HEK293 (cell line): ENCODE measurements around the gene KRT20.
A peak's percentile ranks its signal among the peaks of the same experiment; 100 is the strongest.

Source experiments
- CTCF ChIA-PET: fragments of 350-600 bp; formaldehyde crosslinking; extraction: SDS; loops from one replicate; lab custom pipeline; 2021; ENCODE audit warnings: antibody characterized with exemption; lab: Yijun Ruan, JAX
- POLR2A ChIA-PET: fragments of 300-600 bp; formaldehyde crosslinking; extraction: SDS; loops from one replicate; lab custom pipeline; 2020; ENCODE audit warnings: antibody characterized with exemption, inconsistent platforms; lab: Yijun Ruan, JAX
- H3K27ac ChIP-seq: fragments of 200-500 bp; sonication (Bioruptor generic); 2 replicates; pipeline ENCODE4 v1.5.1; 2014; ENCODE audit warnings: low read depth, low read length, control low read depth, inconsistent platforms; ENCODE audit errors: extremely low read depth
- H3K36me3 ChIP-seq, 2 experiments: fragments of 200-500 bp in 1 of 2; sonication (Bioruptor generic) in 1 of 2; 1 replicate in 1 of 2; 2 replicates in 1 of 2; pipeline ENCODE4 v1.5.1; 2014 to 2017; ENCODE audit warnings: inconsistent platforms in 2 of 2, low read length in 2 of 2; ENCODE audit not compliant: control insufficient read depth in 2 of 2, insufficient read depth in 1 of 2
- H3K4me1 ChIP-seq: fragments of 200-500 bp; sonication (Bioruptor generic); 2 replicates; pipeline ENCODE4 v1.5.1; 2014; ENCODE audit warnings: mild to moderate bottlenecking, low read length, inconsistent platforms; ENCODE audit not compliant: control insufficient read depth, insufficient read depth
- H3K4me3 ChIP-seq: 2 replicates; pipeline ENCODE4 v1.5.1; 2011; ENCODE audit warnings: low read depth, mild to moderate bottlenecking, control low read depth, low read length, moderate library complexity
- H3K9me3 ChIP-seq: fragments of 200-500 bp; sonication (Bioruptor generic); 2 replicates; pipeline ENCODE4 v1.5.1; 2014; ENCODE audit warnings: low read depth, low read length, inconsistent platforms; ENCODE audit not compliant: control insufficient read depth, insufficient read depth
- BCL11A ChIP-seq: fragments of 450-650 bp; formaldehyde crosslinking; IDR thresholded peaks from 2 replicates; pipeline ENCODE4 v1.5.1; 2016; ENCODE audit warnings: low read depth, missing biosample characterization, missing genetic modification characterization
- KLF10 ChIP-seq: fragments of 450-650 bp; IDR thresholded peaks from 2 replicates; pipeline ENCODE4 v1.5.1; 2018; ENCODE audit warnings: missing biosample characterization, mild to moderate bottlenecking, missing genetic modification characterization
- RBAK ChIP-seq: fragments of 450-650 bp; formaldehyde crosslinking; IDR thresholded peaks from 2 replicates; pipeline ENCODE4 v1.5.1; 2016; ENCODE audit warnings: missing biosample characterization, missing genetic modification characterization
- SCRT2 ChIP-seq: fragments of 450-650 bp; formaldehyde crosslinking; IDR thresholded peaks from 2 replicates; pipeline ENCODE4 v1.5.1; 2016; ENCODE audit warnings: missing biosample characterization, missing genetic modification characterization
- ZBTB20 ChIP-seq: fragments of 450-650 bp; formaldehyde crosslinking; IDR thresholded peaks from 2 replicates; pipeline ENCODE4 v1.5.1; 2016; ENCODE audit warnings: missing biosample characterization, missing genetic modification characterization
- ZFHX2 ChIP-seq: fragments of 450-650 bp; formaldehyde crosslinking; conservative IDR thresholded peaks from 2 replicates; pipeline ENCODE4 v1.5.1; 2016; ENCODE audit warnings: missing biosample characterization, missing genetic modification characterization
- ZFP37 ChIP-seq: fragments of 450-650 bp; formaldehyde crosslinking; IDR thresholded peaks from 2 replicates; pipeline ENCODE4 v1.5.1; 2016; ENCODE audit warnings: missing biosample characterization, missing genetic modification characterization
- ZIC2 ChIP-seq: fragments of 450-650 bp; formaldehyde crosslinking; IDR thresholded peaks from 2 replicates; pipeline ENCODE4 v1.5.1; 2016; ENCODE audit warnings: missing biosample characterization, missing genetic modification characterization
- ZNF138 ChIP-seq: fragments of 450-650 bp; formaldehyde crosslinking; IDR thresholded peaks from 2 replicates; pipeline ENCODE4 v1.5.1; 2016; ENCODE audit warnings: missing biosample characterization, missing genetic modification characterization, borderline replicate concordance
- ZNF223 ChIP-seq: fragments of 450-650 bp; formaldehyde crosslinking; IDR thresholded peaks from 2 replicates; pipeline ENCODE4 v1.5.1; 2016; ENCODE audit warnings: missing biosample characterization, missing genetic modification characterization
- ZNF335 ChIP-seq: fragments of 450-650 bp; formaldehyde crosslinking; conservative IDR thresholded peaks from 2 replicates; pipeline ENCODE4 v1.5.1; 2016; ENCODE audit warnings: missing biosample characterization, missing genetic modification characterization
- ZNF366 ChIP-seq: fragments of 450-650 bp; formaldehyde crosslinking; conservative IDR thresholded peaks from 2 replicates; pipeline ENCODE4 v1.5.1; 2016; ENCODE audit warnings: missing biosample characterization, missing genetic modification characterization
- ZNF571 ChIP-seq: fragments of 450-650 bp; formaldehyde crosslinking; IDR thresholded peaks from 2 replicates; pipeline ENCODE4 v1.5.0; 2017; ENCODE audit warnings: missing biosample characterization, missing genetic modification characterization
- ZNF658 ChIP-seq: fragments of 450-650 bp; formaldehyde crosslinking; IDR thresholded peaks from 2 replicates; pipeline ENCODE4; 2016; ENCODE audit warnings: missing biosample characterization, missing genetic modification characterization
- ZNF660 ChIP-seq: fragments of 450-650 bp; IDR thresholded peaks from 2 replicates; pipeline ENCODE4 v1.5.1; 2018; ENCODE audit warnings: missing biosample characterization, mild to moderate bottlenecking, missing genetic modification characterization
- ZNF791 ChIP-seq: fragments of 450-650 bp; formaldehyde crosslinking; IDR thresholded peaks from 2 replicates; pipeline ENCODE4 v1.5.1; 2016; ENCODE audit warnings: missing biosample characterization, missing genetic modification characterization
- TF ChIP-seq, protein P1 (sequence below): fragments of 450-650 bp; formaldehyde crosslinking; IDR thresholded peaks from 2 replicates; pipeline ENCODE4 v1.5.1; 2016; ENCODE audit warnings: missing biosample characterization, missing genetic modification characterization
- TF ChIP-seq, protein P2 (sequence below): IDR thresholded peaks from 2 replicates; pipeline ENCODE4 v1.6.1; 2011; ENCODE audit warnings: mild to moderate bottlenecking, low read depth, low read length, borderline replicate concordance
- TF ChIP-seq, protein P3 (sequence below): fragments of 450-650 bp; formaldehyde crosslinking; IDR thresholded peaks from 2 replicates; pipeline ENCODE4 v1.5.1; 2016; ENCODE audit warnings: missing biosample characterization, missing genetic modification characterization
- TF ChIP-seq, protein P4 (sequence below): fragments of 450-650 bp; formaldehyde crosslinking; conservative IDR thresholded peaks from 2 replicates; pipeline ENCODE4 v1.5.1; 2016; ENCODE audit warnings: low read depth, missing biosample characterization, missing genetic modification characterization

The KRT20 gene

DNA sequence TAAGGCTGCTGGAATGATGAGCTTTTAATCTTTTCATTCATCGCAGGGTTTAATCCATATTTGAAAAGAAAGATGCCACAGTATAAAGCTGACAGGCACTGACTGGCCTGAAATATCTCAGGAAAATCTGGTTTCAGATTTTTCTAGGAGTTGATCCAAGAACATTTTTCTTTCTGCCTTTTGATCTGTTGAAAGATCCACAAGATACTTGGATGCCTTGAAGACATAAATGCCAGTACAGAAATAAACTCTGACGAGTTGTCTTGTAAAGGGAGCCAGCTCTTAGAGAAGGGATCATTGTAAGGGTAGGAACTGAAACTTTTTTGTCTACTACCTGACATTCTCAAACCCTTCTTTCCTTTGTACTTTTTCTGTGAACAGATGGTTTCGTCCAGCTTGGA, 25.4 kb upstream of the KRT20 start:
- peaks cover 6% of the 10 kb centered on the region; the same call in 1 of the 2 replicates for H3K4me1 ChIP-seq
- no peak overlapping the region for H3K27ac ChIP-seq
- CTCF ChIA-PET, result interaction anchor here (0.6 to 5.2 kb wide), 15 partner anchors 14 to 757 kb away, joined by 3 to 42 read pairs (median 7); no protein-coding TSS in a partner anchor
- H3K9me3 ChIP-seq, result no peaks in the 10 kb centered on the region
- POLR2A ChIA-PET, result interaction anchor here (1.4 kb wide), 1 partner anchor 639 kb away, joined by 4 read pairs; no protein-coding TSS in a partner anchor
- TF ChIP-seq, protein P1, sequence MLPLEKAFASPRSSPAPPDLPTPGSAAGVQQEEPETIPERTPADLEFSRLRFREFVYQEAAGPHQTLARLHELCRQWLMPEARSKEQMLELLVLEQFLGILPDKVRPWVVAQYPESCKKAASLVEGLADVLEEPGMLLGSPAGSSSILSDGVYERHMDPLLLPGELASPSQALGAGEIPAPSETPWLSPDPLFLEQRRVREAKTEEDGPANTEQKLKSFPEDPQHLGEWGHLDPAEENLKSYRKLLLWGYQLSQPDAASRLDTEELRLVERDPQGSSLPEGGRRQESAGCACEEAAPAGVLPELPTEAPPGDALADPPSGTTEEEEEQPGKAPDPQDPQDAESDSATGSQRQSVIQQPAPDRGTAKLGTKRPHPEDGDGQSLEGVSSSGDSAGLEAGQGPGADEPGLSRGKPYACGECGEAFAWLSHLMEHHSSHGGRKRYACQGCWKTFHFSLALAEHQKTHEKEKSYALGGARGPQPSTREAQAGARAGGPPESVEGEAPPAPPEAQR (tag by site-specific recombination), result no peak
- TF ChIP-seq ZNF658, result no peak
- no peak for TF ChIP-seq ZNF223
- TF ChIP-seq, protein P2, sequence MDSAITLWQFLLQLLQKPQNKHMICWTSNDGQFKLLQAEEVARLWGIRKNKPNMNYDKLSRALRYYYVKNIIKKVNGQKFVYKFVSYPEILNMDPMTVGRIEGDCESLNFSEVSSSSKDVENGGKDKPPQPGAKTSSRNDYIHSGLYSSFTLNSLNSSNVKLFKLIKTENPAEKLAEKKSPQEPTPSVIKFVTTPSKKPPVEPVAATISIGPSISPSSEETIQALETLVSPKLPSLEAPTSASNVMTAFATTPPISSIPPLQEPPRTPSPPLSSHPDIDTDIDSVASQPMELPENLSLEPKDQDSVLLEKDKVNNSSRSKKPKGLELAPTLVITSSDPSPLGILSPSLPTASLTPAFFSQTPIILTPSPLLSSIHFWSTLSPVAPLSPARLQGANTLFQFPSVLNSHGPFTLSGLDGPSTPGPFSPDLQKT, result no peak
- no peak overlapping the region for H3K4me3 ChIP-seq
- H3K36me3 ChIP-seq, result no peaks in the 10 kb centered on the region

DNA sequence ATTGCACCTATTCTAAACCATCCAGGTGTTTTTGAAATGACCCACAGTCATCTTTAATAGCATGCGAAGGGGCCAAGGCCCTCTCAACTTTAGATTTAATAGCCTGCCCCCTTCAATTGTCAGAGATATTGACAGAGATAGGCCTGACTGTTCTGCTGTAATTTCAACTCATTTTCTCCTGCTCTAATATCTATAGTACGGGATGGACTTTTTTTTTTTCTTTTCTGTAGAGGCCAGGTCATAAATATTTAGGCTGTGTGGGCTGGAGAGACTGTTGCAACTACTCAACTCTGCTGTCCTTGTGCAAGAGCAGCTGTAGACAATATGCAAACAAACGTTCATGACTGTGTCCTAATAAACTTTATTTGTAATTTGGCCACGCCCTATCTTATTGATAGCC, 24.7 kb upstream of the KRT20 start:
- peaks cover 6% of the 10 kb centered on the region; the same call in 1 of the 2 replicates for H3K4me1 ChIP-seq
- ChIA-PET CTCF (interaction anchor here (0.6 to 5.2 kb wide), 23 partner anchors 15 to 758 kb away, joined by 3 to 42 read pairs (median 5); no protein-coding TSS in a partner anchor), POLR2A (interaction anchor here (1.4 kb wide), 1 partner anchor 640 kb away, joined by 4 read pairs; no protein-coding TSS in a partner anchor)
- H3K36me3 ChIP-seq, result no peaks in the 10 kb centered on the region
- no peak overlapping the region for H3K27ac ChIP-seq
- H3K4me3 ChIP-seq, result no peak overlapping the region
- H3K9me3 ChIP-seq, result no peaks in the 10 kb centered on the region
- TF ChIP-seq ZNF335 (tag by site-specific recombination) (peak; percentile 29; the same call in 1 of the 2 replicates), ZFHX2 (tag by site-specific recombination) (0 out of 2 replicates have a peak, but pooled peaks have one; percentile 37), SCRT2 (tag by site-specific recombination) (peak; percentile 46; the same call in 1 of the 2 replicates), RBAK (tag by site-specific recombination) (no peak), ZNF571 (tag by site-specific recombination) (no peak)
- TF ChIP-seq, protein P3, sequence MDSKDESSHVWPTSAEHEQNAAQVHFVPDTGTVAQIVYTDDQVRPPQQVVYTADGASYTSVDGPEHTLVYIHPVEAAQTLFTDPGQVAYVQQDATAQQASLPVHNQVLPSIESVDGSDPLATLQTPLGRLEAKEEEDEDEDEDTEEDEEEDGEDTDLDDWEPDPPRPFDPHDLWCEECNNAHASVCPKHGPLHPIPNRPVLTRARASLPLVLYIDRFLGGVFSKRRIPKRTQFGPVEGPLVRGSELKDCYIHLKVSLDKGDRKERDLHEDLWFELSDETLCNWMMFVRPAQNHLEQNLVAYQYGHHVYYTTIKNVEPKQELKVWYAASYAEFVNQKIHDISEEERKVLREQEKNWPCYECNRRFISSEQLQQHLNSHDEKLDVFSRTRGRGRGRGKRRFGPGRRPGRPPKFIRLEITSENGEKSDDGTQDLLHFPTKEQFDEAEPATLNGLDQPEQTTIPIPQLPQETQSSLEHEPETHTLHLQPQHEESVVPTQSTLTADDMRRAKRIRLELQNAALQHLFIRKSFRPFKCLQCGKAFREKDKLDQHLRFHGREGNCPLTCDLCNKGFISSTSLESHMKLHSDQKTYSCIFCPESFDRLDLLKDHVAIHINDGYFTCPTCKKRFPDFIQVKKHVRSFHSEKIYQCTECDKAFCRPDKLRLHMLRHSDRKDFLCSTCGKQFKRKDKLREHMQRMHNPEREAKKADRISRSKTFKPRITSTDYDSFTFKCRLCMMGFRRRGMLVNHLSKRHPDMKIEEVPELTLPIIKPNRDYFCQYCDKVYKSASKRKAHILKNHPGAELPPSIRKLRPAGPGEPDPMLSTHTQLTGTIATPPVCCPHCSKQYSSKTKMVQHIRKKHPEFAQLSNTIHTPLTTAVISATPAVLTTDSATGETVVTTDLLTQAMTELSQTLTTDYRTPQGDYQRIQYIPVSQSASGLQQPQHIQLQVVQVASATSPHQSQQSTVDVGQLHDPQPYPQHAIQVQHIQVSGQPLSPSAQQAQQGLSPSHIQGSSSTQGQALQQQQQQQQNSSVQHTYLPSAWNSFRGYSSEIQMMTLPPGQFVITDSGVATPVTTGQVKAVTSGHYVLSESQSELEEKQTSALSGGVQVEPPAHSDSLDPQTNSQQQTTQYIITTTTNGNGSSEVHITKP (tag by site-specific recombination), result peak; percentile 2; the same call in 1 of the 2 replicates

DNA sequence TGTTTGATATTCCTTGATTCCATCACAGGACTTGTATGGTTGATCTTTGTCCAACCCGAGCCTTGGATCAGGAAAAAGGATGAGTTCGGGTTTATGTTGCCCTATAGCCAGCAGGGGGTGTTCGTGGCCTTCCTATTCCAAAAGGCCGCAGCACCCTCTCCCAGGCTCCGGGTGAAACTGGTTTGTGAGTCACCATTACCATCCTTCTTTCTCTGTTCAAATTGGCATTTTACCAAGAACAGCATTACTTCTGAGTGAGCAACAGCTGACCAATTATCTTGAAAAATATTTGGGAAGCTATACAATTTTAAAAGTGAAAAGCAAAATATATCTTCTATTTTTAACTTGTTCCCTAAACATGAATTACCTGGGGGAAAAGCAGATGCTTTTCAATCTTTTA, 24.3 kb upstream of the KRT20 start:
- no peaks in the 10 kb centered on the region for H3K36me3 ChIP-seq
- no peaks in the 10 kb centered on the region for H3K9me3 ChIP-seq
- CTCF ChIA-PET, result interaction anchor here (0.6 to 5.2 kb wide), 22 partner anchors 15 to 758 kb away, joined by 3 to 42 read pairs (median 5); no protein-coding TSS in a partner anchor
- H3K27ac ChIP-seq, result no peak overlapping the region
- no peak overlapping the region for H3K4me3 ChIP-seq
- POLR2A ChIA-PET, result interaction anchor here (1.4 kb wide), 1 partner anchor 640 kb away, joined by 4 read pairs; no protein-coding TSS in a partner anchor
- peaks cover 6% of the 10 kb centered on the region; the same call in 1 of the 2 replicates for H3K4me1 ChIP-seq
- TF ChIP-seq ZNF791 (tag by site-specific recombination) (no peak), ZNF660 (peak; percentile 69), ZFP37 (tag by site-specific recombination) (0 out of 2 replicates have a peak, but pooled peaks have one; percentile 29), BCL11A (no peak), ZNF138 (no peak), ZNF366 (tag by site-specific recombination) (0 out of 2 replicates have a peak, but pooled peaks have one; percentile 32), ZBTB20 (tag by site-specific recombination) (no peak), KLF10 (tag by site-specific recombination) (peak; percentile 48; the same call in 1 of the 2 replicates), ZIC2 (tag by site-specific recombination) (no peak)
- TF ChIP-seq, protein P4, sequence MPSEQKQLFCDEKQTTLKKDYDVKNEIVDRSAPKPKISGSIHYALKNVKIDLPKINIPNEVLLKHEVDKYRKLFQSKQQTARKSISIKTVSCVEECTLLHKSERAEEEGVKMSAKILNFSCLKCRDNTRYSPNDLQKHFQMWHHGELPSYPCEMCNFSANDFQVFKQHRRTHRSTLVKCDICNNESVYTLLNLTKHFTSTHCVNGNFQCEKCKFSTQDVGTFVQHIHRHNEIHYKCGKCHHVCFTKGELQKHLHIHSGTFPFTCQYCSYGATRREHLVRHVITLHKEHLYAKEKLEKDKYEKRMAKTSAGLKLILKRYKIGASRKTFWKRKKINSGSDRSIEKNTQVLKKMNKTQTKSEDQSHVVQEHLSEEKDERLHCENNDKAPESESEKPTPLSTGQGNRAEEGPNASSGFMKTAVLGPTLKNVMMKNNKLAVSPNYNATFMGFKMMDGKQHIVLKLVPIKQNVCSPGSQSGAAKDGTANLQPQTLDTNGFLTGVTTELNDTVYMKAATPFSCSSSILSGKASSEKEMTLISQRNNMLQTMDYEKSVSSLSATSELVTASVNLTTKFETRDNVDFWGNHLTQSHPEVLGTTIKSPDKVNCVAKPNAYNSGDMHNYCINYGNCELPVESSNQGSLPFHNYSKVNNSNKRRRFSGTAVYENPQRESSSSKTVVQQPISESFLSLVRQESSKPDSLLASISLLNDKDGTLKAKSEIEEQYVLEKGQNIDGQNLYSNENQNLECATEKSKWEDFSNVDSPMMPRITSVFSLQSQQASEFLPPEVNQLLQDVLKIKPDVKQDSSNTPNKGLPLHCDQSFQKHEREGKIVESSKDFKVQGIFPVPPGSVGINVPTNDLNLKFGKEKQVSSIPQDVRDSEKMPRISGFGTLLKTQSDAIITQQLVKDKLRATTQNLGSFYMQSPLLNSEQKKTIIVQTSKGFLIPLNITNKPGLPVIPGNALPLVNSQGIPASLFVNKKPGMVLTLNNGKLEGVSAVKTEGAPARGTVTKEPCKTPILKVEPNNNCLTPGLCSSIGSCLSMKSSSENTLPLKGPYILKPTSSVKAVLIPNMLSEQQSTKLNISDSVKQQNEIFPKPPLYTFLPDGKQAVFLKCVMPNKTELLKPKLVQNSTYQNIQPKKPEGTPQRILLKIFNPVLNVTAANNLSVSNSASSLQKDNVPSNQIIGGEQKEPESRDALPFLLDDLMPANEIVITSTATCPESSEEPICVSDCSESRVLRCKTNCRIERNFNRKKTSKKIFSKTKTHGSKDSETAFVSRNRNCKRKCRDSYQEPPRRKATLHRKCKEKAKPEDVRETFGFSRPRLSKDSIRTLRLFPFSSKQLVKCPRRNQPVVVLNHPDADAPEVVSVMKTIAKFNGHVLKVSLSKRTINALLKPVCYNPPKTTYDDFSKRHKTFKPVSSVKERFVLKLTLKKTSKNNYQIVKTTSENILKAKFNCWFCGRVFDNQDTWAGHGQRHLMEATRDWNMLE (tag by site-specific recombination), result no peak
